Fibroblast of mammary gland (primary cell): ENCODE data around the gene PEX19.

Source experiments
- DNase-seq: peaks from one replicate; pipeline ENCODE4 v3.0.0-alpha.2; 2010; ENCODE audit warnings: low read depth
- H3K4me3 ChIP-seq: 2 replicates; pipeline ENCODE4 v1.5.1; 2011; ENCODE audit warnings: low read depth, mild to moderate bottlenecking, low read length, moderate library complexity; ENCODE audit not compliant: control insufficient read depth
- TF ChIP-seq, protein P1 (sequence below): conservative IDR thresholded peaks from 2 replicates; pipeline ENCODE4 v1.5.1; 2011; ENCODE audit warnings: low read depth, low read length, inconsistent platforms; ENCODE audit not compliant: control insufficient read depth, insufficient read depth

PEX19 gene

DNA sequence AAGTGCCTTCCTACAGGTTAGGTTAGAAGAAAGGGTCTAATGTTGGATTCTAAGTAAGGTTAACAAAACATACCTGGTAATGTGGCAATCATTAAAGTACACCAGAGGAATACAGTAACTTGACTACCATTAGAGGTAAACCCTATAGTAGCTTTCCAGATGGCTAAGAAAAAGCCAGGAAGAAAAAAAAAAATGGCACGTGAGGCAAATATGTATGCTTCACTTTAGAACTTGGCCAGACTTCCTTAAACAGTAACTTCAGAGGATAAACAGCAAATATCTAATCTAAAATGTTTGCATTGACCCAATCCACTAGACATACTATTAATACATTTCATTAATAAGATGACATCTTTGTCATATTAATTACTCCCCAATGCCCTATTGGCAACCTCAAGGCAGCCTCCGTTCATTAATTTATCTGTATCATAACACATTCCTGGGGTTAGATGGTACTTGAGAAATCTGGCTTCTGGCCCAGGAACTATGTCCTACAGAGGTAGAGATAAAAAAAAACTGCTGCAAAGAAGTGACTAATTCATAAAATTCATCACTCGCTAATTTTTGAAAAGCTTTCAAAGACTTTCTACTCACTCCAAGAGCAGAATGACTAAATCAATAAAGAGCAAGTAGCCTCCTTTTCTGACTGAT is 28.4 kb downstream of the PEX19 start:
- peak; percentile 82 for DNase-seq
- TF ChIP-seq, protein P1, sequence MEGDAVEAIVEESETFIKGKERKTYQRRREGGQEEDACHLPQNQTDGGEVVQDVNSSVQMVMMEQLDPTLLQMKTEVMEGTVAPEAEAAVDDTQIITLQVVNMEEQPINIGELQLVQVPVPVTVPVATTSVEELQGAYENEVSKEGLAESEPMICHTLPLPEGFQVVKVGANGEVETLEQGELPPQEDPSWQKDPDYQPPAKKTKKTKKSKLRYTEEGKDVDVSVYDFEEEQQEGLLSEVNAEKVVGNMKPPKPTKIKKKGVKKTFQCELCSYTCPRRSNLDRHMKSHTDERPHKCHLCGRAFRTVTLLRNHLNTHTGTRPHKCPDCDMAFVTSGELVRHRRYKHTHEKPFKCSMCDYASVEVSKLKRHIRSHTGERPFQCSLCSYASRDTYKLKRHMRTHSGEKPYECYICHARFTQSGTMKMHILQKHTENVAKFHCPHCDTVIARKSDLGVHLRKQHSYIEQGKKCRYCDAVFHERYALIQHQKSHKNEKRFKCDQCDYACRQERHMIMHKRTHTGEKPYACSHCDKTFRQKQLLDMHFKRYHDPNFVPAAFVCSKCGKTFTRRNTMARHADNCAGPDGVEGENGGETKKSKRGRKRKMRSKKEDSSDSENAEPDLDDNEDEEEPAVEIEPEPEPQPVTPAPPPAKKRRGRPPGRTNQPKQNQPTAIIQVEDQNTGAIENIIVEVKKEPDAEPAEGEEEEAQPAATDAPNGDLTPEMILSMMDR = no peak

DNA sequence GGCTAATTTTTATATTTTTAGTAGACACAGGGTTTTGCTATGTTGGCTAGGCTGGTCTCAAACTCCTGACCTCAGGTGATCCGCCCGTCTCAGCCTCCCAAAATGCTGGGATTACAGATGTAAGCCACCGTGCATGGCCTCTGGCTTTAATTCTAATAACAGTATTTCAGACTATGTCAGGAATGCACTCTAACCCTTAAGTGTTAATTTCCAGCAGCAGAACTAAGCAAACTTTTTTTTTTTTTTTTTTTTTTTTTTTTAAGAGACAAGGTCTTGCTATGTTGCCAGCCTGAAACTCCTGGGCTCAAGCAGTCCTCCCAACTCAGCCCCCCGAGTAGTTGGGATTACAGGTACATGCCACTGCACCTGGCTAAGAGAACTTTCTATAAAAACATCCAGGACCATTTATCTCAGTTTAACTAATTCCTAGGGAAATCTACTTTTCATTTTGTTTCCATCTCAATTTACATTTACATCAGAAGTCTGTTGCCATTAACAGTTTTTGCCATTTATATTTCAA is 29.1 kb downstream of the PEX19 start:
- TF ChIP-seq, protein P1 = no peak
- DNase-seq = no peak

More for the DNA sequence above, 28.4 kb downstream of the PEX19 start:
- H3K4me3 ChIP-seq = no peak overlapping the region

DNA sequence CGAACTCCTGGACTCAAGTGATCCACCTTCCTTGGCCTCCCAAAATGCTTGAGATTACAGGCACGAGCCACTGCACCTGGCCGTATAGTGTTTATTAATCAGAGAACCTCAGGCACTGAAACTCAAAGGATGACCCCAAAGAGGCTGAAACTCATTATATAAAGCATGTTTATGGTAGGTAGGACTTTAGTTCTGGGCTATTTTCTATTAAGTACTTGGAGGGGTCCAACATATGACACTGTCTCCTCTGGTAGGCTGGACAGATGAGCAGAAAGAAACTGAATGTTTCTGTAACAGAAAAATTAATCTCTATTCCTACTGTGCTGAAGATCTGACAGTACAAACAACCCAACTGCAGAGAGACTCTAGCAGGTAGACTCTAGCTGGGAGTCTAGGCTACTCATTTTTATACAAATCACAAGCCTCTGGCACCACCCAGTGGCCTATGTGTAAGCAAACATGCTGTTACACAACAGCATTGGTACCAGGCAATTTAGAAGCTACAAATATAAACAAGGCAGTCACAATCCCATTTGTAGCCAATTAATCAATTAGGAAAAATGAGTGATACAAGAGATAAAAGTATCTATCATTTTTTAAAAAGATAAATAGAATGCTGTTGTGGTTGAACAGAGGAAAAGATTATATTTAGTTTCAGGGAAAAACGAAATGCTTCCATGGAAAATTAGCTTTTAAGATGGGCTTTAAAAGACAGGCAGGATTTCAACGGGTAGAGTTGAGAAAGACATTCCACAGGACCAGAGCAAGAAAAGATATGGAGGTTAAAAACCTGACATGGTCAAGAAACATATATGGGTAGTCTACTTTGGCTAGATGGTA is 33.0 kb downstream of the PEX19 start:
- no peak overlapping the region for H3K4me3 ChIP-seq
- TF ChIP-seq, protein P1 = peak; percentile 72
- DNase-seq = peak; percentile 77

More for the DNA sequence above, 29.1 kb downstream of the PEX19 start:
- H3K4me3 ChIP-seq = no peak overlapping the region

DNA sequence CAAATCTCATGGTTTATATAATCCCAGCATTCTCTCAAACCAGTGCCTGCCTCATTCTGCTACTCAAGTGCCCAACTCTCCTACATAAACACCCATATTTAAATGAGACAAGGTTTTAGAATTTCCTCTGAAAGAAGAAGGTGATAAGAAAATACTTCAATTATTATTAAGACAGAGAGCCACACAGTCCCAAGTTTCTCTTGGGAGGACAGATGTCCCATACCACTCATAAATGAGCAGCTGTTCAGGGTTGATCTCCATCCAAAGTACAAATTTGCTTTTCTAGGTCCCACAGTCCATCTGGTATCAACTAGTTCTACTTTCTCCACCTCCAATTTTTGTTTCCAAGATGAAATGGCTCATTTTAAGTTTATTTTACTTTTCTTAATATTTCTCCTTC is 33.9 kb downstream of the PEX19 start:
- no peak overlapping the region for H3K4me3 ChIP-seq
- no peak for DNase-seq
- TF ChIP-seq, protein P1 = no peak

DNA sequence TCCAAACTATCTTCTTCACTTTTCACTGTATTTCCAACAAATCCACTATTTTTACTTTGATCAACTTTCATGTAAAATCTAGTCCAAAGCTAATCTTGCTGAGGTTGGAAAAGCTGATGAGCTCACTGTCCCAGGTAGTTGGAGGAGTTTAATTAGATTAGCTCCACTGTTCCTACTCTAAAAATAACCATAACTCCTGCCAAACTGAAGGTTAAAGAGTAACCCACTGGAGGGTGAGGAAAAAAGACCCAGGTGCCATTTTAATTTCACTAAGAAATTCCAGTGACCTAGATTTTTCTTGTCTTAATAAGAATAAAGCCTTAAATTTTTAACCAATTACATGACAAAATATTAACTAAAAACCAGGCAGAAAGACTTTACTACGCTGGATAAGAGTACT is 37.9 kb downstream of the PEX19 start:
- TF ChIP-seq, protein P1 = no peak
- DNase-seq = no peak
- no peak overlapping the region for H3K4me3 ChIP-seq

DNA sequence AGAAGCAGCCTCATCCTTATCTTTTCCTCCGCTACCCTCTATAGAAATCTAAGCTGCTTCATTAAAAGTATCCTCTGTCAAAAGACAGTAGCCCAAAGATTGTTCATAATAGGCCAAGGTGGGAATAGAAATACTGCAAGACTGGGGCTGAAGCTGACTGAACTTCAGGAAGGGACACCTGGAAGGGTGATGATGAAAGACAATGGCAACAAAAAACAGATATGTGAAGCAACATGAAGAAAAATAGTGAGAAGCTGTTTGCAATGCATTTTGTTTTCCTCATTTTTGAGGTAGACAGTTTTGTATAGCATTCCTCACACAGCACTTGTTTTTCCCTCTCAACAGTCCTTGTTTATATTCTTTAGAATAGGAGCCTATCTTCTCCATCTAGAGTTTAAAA is 39.5 kb downstream of the PEX19 start:
- no peak for DNase-seq
- H3K4me3 ChIP-seq = no peak overlapping the region
- TF ChIP-seq, protein P1 = no peak
